IMR-90 (cell line): Measurements from ENCODE around the gene SUPV3L1. TPM values are rescaled to one million over a fixed set of nuclear protein-coding genes. Genes with fewer than 3 reads are reported as not detected.

Experiments used
- ATAC-seq: fragments of 200-7000 bp; cut with Tn5 transposase; 2 replicates; pipeline ENCODE4 v1.9.1; 2020; ENCODE audit warnings: low read depth, mild to moderate bottlenecking, moderate library complexity
- BruUV-seq: library from RNA; stranded (reverse); fragments of 400-500 nt; replicated peaks from 2 replicates; lab custom pipeline; 2021; lab: Mats Ljungman, UMichigan
- CTCF ChIA-PET: fragments of 300-600 bp; formaldehyde crosslinking; extraction: SDS; loops from one replicate; lab custom pipeline; 2021; ENCODE audit warnings: antibody characterized with exemption; lab: Yijun Ruan, JAX
- POLR2A ChIA-PET: fragments of 300-600 bp; sonication (Branson Sonifier 250); formaldehyde crosslinking; loops from one replicate; lab custom pipeline; 2022; ENCODE audit warnings: antibody characterized with exemption; ENCODE audit not compliant: unreplicated experiment; lab: Charles Lee
- DNase-seq: peaks from one replicate; pipeline ENCODE4 v3.0.0; 2013
- H2AFZ ChIP-seq: replicated peaks from 2 replicates; pipeline ENCODE3; 2013; ENCODE audit warnings: low read length, mild to moderate bottlenecking; ENCODE audit not compliant: poor library complexity
- H2AK5ac ChIP-seq: 2 replicates; pipeline ENCODE4 v1.6.1; 2013; ENCODE audit warnings: low read depth, low read length, inconsistent platforms
- H2AK9ac ChIP-seq: replicated peaks from 2 replicates; pipeline ENCODE3; 2013; ENCODE audit warnings: mild to moderate bottlenecking, low read depth, low read length, moderate library complexity; ENCODE audit not compliant: poor library complexity
- H2BK120ac ChIP-seq: 2 replicates; pipeline ENCODE4 v1.6.1; 2013; ENCODE audit warnings: low read depth, low read length, inconsistent platforms
- H2BK15ac ChIP-seq: 3 replicates; pipeline ENCODE4 v1.6.1; 2013; ENCODE audit warnings: low read depth, low read length, inconsistent platforms
- H2BK20ac ChIP-seq: 2 replicates; pipeline ENCODE4 v1.6.1; 2013; ENCODE audit warnings: low read depth, mild to moderate bottlenecking, inconsistent platforms, low read length, moderate library complexity
- H2BK5ac ChIP-seq: 2 replicates; pipeline ENCODE4 v1.6.1; 2013; ENCODE audit warnings: mild to moderate bottlenecking, low read depth, low read length, inconsistent platforms; ENCODE audit not compliant: poor library complexity, severe bottlenecking
- H3K14ac ChIP-seq: replicated peaks from 2 replicates; pipeline ENCODE4 v1.6.1; 2013; ENCODE audit warnings: low read depth, low read length, inconsistent platforms
- H3K18ac ChIP-seq: 2 replicates; pipeline ENCODE4 v1.6.1; 2013; ENCODE audit warnings: low read depth, low read length, control low read depth
- H3K23ac ChIP-seq: 2 replicates; pipeline ENCODE4 v1.6.1; 2013; ENCODE audit warnings: low read depth, low read length, inconsistent platforms
- H3K27ac ChIP-seq: 2 replicates; pipeline ENCODE4 v1.5.1; 2013; ENCODE audit warnings: mild to moderate bottlenecking, control low read depth, low read length; ENCODE audit not compliant: insufficient read depth
- H3K27me3 ChIP-seq: 2 replicates; pipeline ENCODE4 v1.6.1; 2013; ENCODE audit warnings: low read length; ENCODE audit not compliant: control insufficient read depth, insufficient read depth
- H3K36me3 ChIP-seq: 2 replicates; pipeline ENCODE4 v1.6.1; 2013; ENCODE audit warnings: low read length, mixed read lengths; ENCODE audit not compliant: control insufficient read depth, insufficient read depth
- H3K4ac ChIP-seq: 2 replicates; pipeline ENCODE4 v1.6.1; 2013; ENCODE audit warnings: low read depth, low read length, inconsistent platforms
- H3K4me1 ChIP-seq: 2 replicates; pipeline ENCODE4 v1.6.1; 2013; ENCODE audit warnings: low read length, mixed read lengths; ENCODE audit not compliant: control insufficient read depth, insufficient read depth
- H3K4me2 ChIP-seq: 2 replicates; pipeline ENCODE4 v1.6.1; 2013; ENCODE audit warnings: low read depth, mild to moderate bottlenecking, control low read depth, low read length, moderate library complexity
- H3K4me3 ChIP-seq: 2 replicates; pipeline ENCODE4 v1.5.1; 2013; ENCODE audit warnings: low read depth, mild to moderate bottlenecking, control low read depth, low read length, moderate library complexity; ENCODE audit not compliant: insufficient read depth
- H3K56ac ChIP-seq: 2 replicates; pipeline ENCODE4 v1.6.1; 2013; ENCODE audit warnings: low read length, inconsistent platforms; ENCODE audit not compliant: insufficient read depth; ENCODE audit errors: extremely low read depth
- H3K79me1 ChIP-seq, 2 experiments: 2 replicates each; pipeline ENCODE4 v1.6.1; 2013; ENCODE audit warnings: low read length in 2 of 2, inconsistent platforms in 1 of 2, low read depth in 1 of 2
- H3K9ac ChIP-seq: 2 replicates; pipeline ENCODE4 v1.6.1; 2013; ENCODE audit warnings: low read depth, low read length, control low read depth
- H3K9me1 ChIP-seq: 2 replicates; pipeline ENCODE4 v1.6.1; 2013; ENCODE audit warnings: low read length, inconsistent platforms; ENCODE audit not compliant: insufficient read depth
- H3K9me3 ChIP-seq: 2 replicates; pipeline ENCODE4 v1.6.1; 2013; ENCODE audit warnings: low read length; ENCODE audit not compliant: control insufficient read depth, insufficient read depth
- H4K20me1 ChIP-seq: 2 replicates; pipeline ENCODE4 v1.6.1; 2013; ENCODE audit warnings: low read length, inconsistent platforms; ENCODE audit not compliant: insufficient read depth
- H4K5ac ChIP-seq: 2 replicates; pipeline ENCODE4 v1.6.1; 2013; ENCODE audit warnings: mild to moderate bottlenecking, low read depth, low read length, control low read depth
- H4K8ac ChIP-seq, 2 experiments: 2 replicates each; pipeline ENCODE4 v1.6.1; 2013; ENCODE audit warnings: low read depth in 2 of 2, low read length in 2 of 2, control low read depth in 1 of 2, inconsistent platforms in 1 of 2
- H4K91ac ChIP-seq: 2 replicates; pipeline ENCODE4 v1.6.1; 2013; ENCODE audit warnings: low read depth, low read length, inconsistent platforms; ENCODE audit not compliant: insufficient read depth
- BHLHE40 ChIP-seq: fragments of 150-350 bp; IDR thresholded peaks from 2 replicates; pipeline ENCODE4 v1.6.1; 2016; ENCODE audit warnings: mild to moderate bottlenecking, low read depth, low read length
- CEBPB ChIP-seq: IDR thresholded peaks from 2 replicates; pipeline ENCODE4 v1.6.1; 2012; ENCODE audit warnings: low read depth, low read length, improper control_type of control experiment
- CHD1 ChIP-seq: IDR thresholded peaks from 2 replicates; pipeline ENCODE4 v1.6.1; 2012; ENCODE audit warnings: low read depth, low read length, improper control_type of control experiment
- CTCF ChIP-seq: conservative IDR thresholded peaks from 2 replicates; pipeline ENCODE4 v1.5.1; 2012; ENCODE audit warnings: mild to moderate bottlenecking, low read depth, low read length, improper control_type of control experiment
- FOS ChIP-seq: fragments of 150-350 bp; IDR thresholded peaks from 2 replicates; pipeline ENCODE4 v1.6.1; 2016; ENCODE audit warnings: low read depth, low read length
- MAFK ChIP-seq: IDR thresholded peaks from 2 replicates; pipeline ENCODE4 v1.6.1; 2012; ENCODE audit warnings: low read depth, low read length, improper control_type of control experiment
- MAZ ChIP-seq: IDR thresholded peaks from 2 replicates; pipeline ENCODE4 v1.6.1; 2012; ENCODE audit warnings: low read depth, mild to moderate bottlenecking, low read length, improper control_type of control experiment, moderate library complexity, borderline replicate concordance
- MXI1 ChIP-seq: IDR thresholded peaks from 2 replicates; pipeline ENCODE4 v1.6.1; 2012; ENCODE audit warnings: low read depth, mild to moderate bottlenecking, low read length, moderate library complexity, borderline replicate concordance
- NFE2L2 ChIP-seq: fragments of 150-350 bp; IDR thresholded peaks from 2 replicates; pipeline ENCODE4 v1.6.1; 2016; ENCODE audit warnings: low read depth, mild to moderate bottlenecking, low read length
- POLR2A ChIP-seq: IDR thresholded peaks from 2 replicates; pipeline ENCODE4 v1.6.1; 2012; ENCODE audit warnings: mild to moderate bottlenecking, low read depth, low read length
- RAD21 ChIP-seq: IDR thresholded peaks from 2 replicates; pipeline ENCODE4 v1.6.1; 2012; ENCODE audit warnings: low read length, improper control_type of control experiment
- RCOR1 ChIP-seq: IDR thresholded peaks from 2 replicates; pipeline ENCODE4 v1.6.1; 2012; ENCODE audit warnings: mild to moderate bottlenecking, low read length, improper control_type of control experiment; ENCODE audit not compliant: insufficient replicate concordance
- RFX5 ChIP-seq: IDR thresholded peaks from 2 replicates; pipeline ENCODE4 v1.8.0; 2012; ENCODE audit warnings: low read depth, mild to moderate bottlenecking, low read length, moderate library complexity
- SMC3 ChIP-seq: fragments of 150-350 bp; IDR thresholded peaks from 2 replicates; pipeline ENCODE4 v1.6.1; 2016; ENCODE audit warnings: low read depth, mild to moderate bottlenecking, antibody characterized with exemption, low read length, moderate library complexity
- WGBS, 2 experiments: methylation state at CpG; one replicate each; pipeline versions ENCODE4 v1.1.5 to v1.1.7; 2013; ENCODE audit warnings: missing lambda C conversion rate in 2 of 2; ENCODE audit not compliant: insufficient read length in 1 of 2; ENCODE audit errors: extremely low coverage in 2 of 2; 5-methylcytosine and 5-hydroxymethylcytosine counted together
- dilution Hi-C: fragments of 300-500 bp; cut with HindIII; formaldehyde crosslinking; loops from one replicate; pipeline ENCODE4 v1.14.3; 2018; ENCODE audit warnings: low sequenced_read_pairs; ENCODE audit not compliant: unreplicated experiment
- in situ Hi-C: fragments of 300-500 bp; cut with MboI; formaldehyde crosslinking; loops from 3 replicates; pipeline ENCODE4 v1.14.3; 2019; ENCODE audit warnings: low sequenced_read_pairs, inconsistent platforms, mixed read lengths
- intact Hi-C: fragments of 100-400 bp; cut with micrococcal nuclease; formaldehyde crosslinking; loops from 2 replicates; pipeline ENCODE4 v1.10.0; 2022
- polyA plus RNA-seq, 3 experiments: library from polyadenylated mRNA; depleted of rRNA; stranded (reverse); fragments of >200 nt; gene quantifications; 2 replicates each; pipeline ENCODE4 v1.2.3, GENCODE V29; 2012; ENCODE audit warnings: low replicate concordance in 1 of 3
- total RNA-seq: library from RNA; depleted of rRNA; stranded (reverse); fragments of >200 nt; gene quantifications from 2 replicates; pipeline ENCODE4 v1.2.3, GENCODE V29; 2012
- TF ChIP-seq, protein P1 (sequence below): fragments of 150-350 bp; IDR thresholded peaks from 2 replicates; pipeline ENCODE4 v1.6.1; 2016; ENCODE audit warnings: low read depth, mild to moderate bottlenecking, low read length, moderate library complexity, borderline replicate concordance
- TF ChIP-seq, protein P2 (sequence below): fragments of 150-350 bp; IDR thresholded peaks from 2 replicates; pipeline ENCODE4 v1.6.1; 2017; ENCODE audit warnings: mild to moderate bottlenecking, antibody characterized with exemption, low read length, low read depth

Gene SUPV3L1
- total and polyA plus RNA-seq, 2 of the 4 experiments (the other 2 are of a cell fraction) = 24.4 to 26.5 TPM

- no peak overlapping the region for H4K8ac ChIP-seq
- H2AK5ac ChIP-seq = no peak overlapping the region
- H3K18ac ChIP-seq = no peak overlapping the region
- H3K4me3 ChIP-seq = no peak overlapping the region
- H2AFZ ChIP-seq = no peak overlapping the region
- intact Hi-C loops = no loop called here
- no peak overlapping the region for H3K27ac ChIP-seq
- TF ChIP-seq RCOR1 (no peak), MAZ (no peak), SMC3 (no peak), NFE2L2 (no peak), CEBPB (no peak), RFX5 (no peak), MXI1 (no peak), BHLHE40 (no peak), MAFK (no peak), RAD21 (no peak), CHD1 (no peak), CTCF (no peak), POLR2A (no peak), FOS (no peak)
- TF ChIP-seq, protein P1, sequence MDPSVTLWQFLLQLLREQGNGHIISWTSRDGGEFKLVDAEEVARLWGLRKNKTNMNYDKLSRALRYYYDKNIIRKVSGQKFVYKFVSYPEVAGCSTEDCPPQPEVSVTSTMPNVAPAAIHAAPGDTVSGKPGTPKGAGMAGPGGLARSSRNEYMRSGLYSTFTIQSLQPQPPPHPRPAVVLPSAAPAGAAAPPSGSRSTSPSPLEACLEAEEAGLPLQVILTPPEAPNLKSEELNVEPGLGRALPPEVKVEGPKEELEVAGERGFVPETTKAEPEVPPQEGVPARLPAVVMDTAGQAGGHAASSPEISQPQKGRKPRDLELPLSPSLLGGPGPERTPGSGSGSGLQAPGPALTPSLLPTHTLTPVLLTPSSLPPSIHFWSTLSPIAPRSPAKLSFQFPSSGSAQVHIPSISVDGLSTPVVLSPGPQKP = no peak
- TF ChIP-seq, protein P2, sequence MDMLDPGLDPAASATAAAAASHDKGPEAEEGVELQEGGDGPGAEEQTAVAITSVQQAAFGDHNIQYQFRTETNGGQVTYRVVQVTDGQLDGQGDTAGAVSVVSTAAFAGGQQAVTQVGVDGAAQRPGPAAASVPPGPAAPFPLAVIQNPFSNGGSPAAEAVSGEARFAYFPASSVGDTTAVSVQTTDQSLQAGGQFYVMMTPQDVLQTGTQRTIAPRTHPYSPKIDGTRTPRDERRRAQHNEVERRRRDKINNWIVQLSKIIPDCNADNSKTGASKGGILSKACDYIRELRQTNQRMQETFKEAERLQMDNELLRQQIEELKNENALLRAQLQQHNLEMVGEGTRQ = no peak
- H3K79me1 ChIP-seq = peaks cover 20 to 67% of the 10 kb centered on the region in 2 experiments
- H2BK120ac ChIP-seq = no peak overlapping the region
- BruUV-seq = no TSS peak
- no peak overlapping the region for H2AK9ac ChIP-seq
- 100% methylated on average over 4 of the region's 8 CpGs; no CpG with 5 or more reads in 1 of the 2 experiments for WGBS, 2 experiments
- no peaks in the 10 kb centered on the region for H3K4me1 ChIP-seq
- H3K9me1 ChIP-seq = peaks cover 3% of the 10 kb centered on the region; the same call in 1 of the 2 replicates
- DNase-seq (no peak), ATAC-seq (no peak)
- H4K5ac ChIP-seq = no peak overlapping the region
- H4K20me1 ChIP-seq = peaks cover 13% of the 10 kb centered on the region; the same call in 1 of the 2 replicates
- ChIA-PET CTCF (no interaction called here), POLR2A (no interaction called here)
- no peak overlapping the region for H3K23ac ChIP-seq
- H3K4ac ChIP-seq = no peak overlapping the region
- no peak overlapping the region for H3K14ac ChIP-seq
- dilution Hi-C loops = no loop called here
- H3K27me3 ChIP-seq = no peaks in the 10 kb centered on the region
- no peak overlapping the region for H3K56ac ChIP-seq
- no peak overlapping the region for H2BK15ac ChIP-seq
- no peak overlapping the region for H2BK5ac ChIP-seq
- no peak overlapping the region for H4K91ac ChIP-seq
- H2BK20ac ChIP-seq = no peak overlapping the region
- in situ Hi-C loops = no loop called here
- no peaks in the 10 kb centered on the region for H3K9me3 ChIP-seq
- H3K9ac ChIP-seq = no peak overlapping the region
- H3K4me2 ChIP-seq = no peak overlapping the region
- peaks cover 1% of the 10 kb centered on the region; the same call in 1 of the 2 replicates for H3K36me3 ChIP-seq
These were observed 34.2 kb upstream of the SUPV3L1 start for GRCh38 chr10:69145864-69146263.
